ENCODE data around the gene ANXA3. TPM values are rescaled to one million over a fixed set of nuclear protein-coding genes. Genes with fewer than 3 reads are reported as not detected.

ANXA3 gene
- polyA plus RNA-seq, 1 of the 3 experiments (the other 2 are of a cell fraction) = 13.8 TPM

DNA sequence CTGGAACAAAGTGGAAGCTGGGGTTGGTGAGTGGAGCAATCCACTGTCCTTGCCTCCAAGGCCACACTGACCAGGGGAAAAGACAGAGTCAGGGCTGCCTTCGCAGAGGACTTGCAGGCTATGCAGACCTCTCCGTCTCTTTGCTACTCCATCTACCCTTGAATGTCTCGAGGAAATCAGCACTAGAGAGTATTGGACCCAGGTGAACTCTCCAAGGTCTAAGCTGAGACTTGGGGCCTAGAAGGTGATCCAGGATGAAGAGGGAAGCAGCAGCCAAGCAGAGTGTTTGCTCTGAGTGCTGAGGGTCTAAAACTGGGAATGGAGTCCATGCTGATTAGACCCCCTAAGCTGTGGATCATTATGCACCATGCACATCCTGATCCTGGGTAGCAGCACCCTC, 54.5 kb downstream of the ANXA3 start:
- Histone ChIP-seq H3K27me3 (ENCODE audit: insufficient read depth) (no peaks in the 10 kb centered on the region), H4K20me1 (ENCODE audit: insufficient read depth) (no peaks in the 10 kb centered on the region), H3K9ac (no peak overlapping the region), H3K36me3 (replicated peaks in 1 of 2; ENCODE audit: control insufficient read depth in 1 of 2, insufficient read depth in 2 of 2, low read length in 1 of 2) (peaks cover 0 to 4% of the 10 kb centered on the region in 2 experiments), H3K9me3 (no peaks in the 10 kb centered on the region), H3K9me2 (no peaks in the 10 kb centered on the region), H3K4me1 (ENCODE audit: control insufficient read depth in 1 of 2, insufficient read depth in 2 of 2, low read depth in 1 of 2, low read length in 1 of 2) (peaks cover under 1 to 9% of the 10 kb centered on the region in 2 experiments; a peak in 2 of 4 replicates), H2AFZ (ENCODE audit: low read depth) (no peak overlapping the region), H3F3A (replicated peaks; ENCODE audit: insufficient read depth) (peaks cover 5% of the 10 kb centered on the region), H3K79me2 (ENCODE audit: insufficient read depth) (no peaks in the 10 kb centered on the region), H3K4me2 (no peak overlapping the region), H3K27ac (ENCODE audit: low read depth in 2 of 2, low read length in 1 of 2) (no peak overlapping the region), H3K4me3 (ENCODE audit: low read depth in 2 of 2, low read length in 1 of 2) (no peak overlapping the region)
- TF ChIP-seq JUND (IDR thresholded peaks at IDR 0.05) (no peak), RFX5 (IDR thresholded peaks at IDR 0.05; ENCODE audit: low read length) (no peak), FOXM1 (IDR thresholded peaks at IDR 0.05; ENCODE audit: low read depth) (no peak), REST (IDR thresholded peaks at IDR 0.05; ENCODE audit: low read depth, low read length) (peak; percentile 61)
- TF ChIP-seq, protein P1, sequence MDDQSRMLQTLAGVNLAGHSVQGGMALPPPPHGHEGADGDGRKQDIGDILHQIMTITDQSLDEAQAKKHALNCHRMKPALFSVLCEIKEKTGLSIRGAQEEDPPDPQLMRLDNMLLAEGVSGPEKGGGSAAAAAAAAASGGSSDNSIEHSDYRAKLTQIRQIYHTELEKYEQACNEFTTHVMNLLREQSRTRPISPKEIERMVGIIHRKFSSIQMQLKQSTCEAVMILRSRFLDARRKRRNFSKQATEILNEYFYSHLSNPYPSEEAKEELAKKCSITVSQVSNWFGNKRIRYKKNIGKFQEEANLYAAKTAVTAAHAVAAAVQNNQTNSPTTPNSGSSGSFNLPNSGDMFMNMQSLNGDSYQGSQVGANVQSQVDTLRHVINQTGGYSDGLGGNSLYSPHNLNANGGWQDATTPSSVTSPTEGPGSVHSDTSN (IDR thresholded peaks at IDR 0.05) = no peak
- TF ChIP-seq, protein P2, sequence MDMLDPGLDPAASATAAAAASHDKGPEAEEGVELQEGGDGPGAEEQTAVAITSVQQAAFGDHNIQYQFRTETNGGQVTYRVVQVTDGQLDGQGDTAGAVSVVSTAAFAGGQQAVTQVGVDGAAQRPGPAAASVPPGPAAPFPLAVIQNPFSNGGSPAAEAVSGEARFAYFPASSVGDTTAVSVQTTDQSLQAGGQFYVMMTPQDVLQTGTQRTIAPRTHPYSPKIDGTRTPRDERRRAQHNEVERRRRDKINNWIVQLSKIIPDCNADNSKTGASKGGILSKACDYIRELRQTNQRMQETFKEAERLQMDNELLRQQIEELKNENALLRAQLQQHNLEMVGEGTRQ (IDR thresholded peaks at IDR 0.05; ENCODE audit: borderline replicate concordance, low read depth, low read length) = no peak
- 89% methylated on average over 3 of the region's 3 CpGs for WGBS (ENCODE audit: low lambda C conversion rate)
- no peak for DNase-seq
- ChIA-PET POLR2A (no interaction called here), CTCF (no interaction called here)

- Histone ChIP-seq H3K9me3 (no peaks in the 10 kb centered on the region), H3K4me2 (no peak overlapping the region), H3F3A (replicated peaks; ENCODE audit: insufficient read depth) (peaks cover 5% of the 10 kb centered on the region), H3K79me2 (ENCODE audit: insufficient read depth) (no peaks in the 10 kb centered on the region), H3K27ac (ENCODE audit: low read depth in 2 of 2, low read length in 1 of 2) (no peak overlapping the region), H3K4me1 (ENCODE audit: control insufficient read depth in 1 of 2, insufficient read depth in 2 of 2, low read depth in 1 of 2, low read length in 1 of 2) (peaks cover 0 to 9% of the 10 kb centered on the region in 2 experiments; a peak in 1 of 4 replicates), H2AFZ (ENCODE audit: low read depth) (no peak overlapping the region), H3K9me2 (no peaks in the 10 kb centered on the region), H3K9ac (no peak overlapping the region), H4K20me1 (ENCODE audit: insufficient read depth) (no peaks in the 10 kb centered on the region), H3K36me3 (replicated peaks in 1 of 2; ENCODE audit: control insufficient read depth in 1 of 2, insufficient read depth in 2 of 2, low read length in 1 of 2) (peaks cover 0 to 4% of the 10 kb centered on the region in 2 experiments), H3K4me3 (ENCODE audit: low read depth in 2 of 2, low read length in 1 of 2) (no peak overlapping the region), H3K27me3 (ENCODE audit: insufficient read depth) (no peaks in the 10 kb centered on the region)
- DNase-seq = no peak
- ChIA-PET CTCF (interaction anchor here (1.4 to 7.6 kb wide), 2 partner anchors 38 to 256 kb away, joined by 4 to 80 read pairs; no protein-coding TSS in a partner anchor), POLR2A (no interaction called here)
- TF ChIP-seq RCOR1 (IDR thresholded peaks at IDR 0.05; ENCODE audit: low read length) (no peak), RFX5 (IDR thresholded peaks at IDR 0.05; ENCODE audit: low read length) (no peak), FOXJ3 (CRISPR knock-in tag; IDR thresholded peaks at IDR 0.05) (no peak), REST (IDR thresholded peaks at IDR 0.05; ENCODE audit: low read depth, low read length) (no peak), GABPA (IDR thresholded peaks at IDR 0.05; ENCODE audit: low read depth) (no peak), CTCF (IDR thresholded peaks at IDR 0.05) (no peak)
- WGBS (ENCODE audit: low lambda C conversion rate) = no CpG with 5 or more reads among the region's 1 CpG
Observed at GRCh38 chr4:78606530-78607095, 55.0 kb downstream of the ANXA3 start.
